NT2/D1 (cell line): ENCODE data around the gene COPZ1.

ENCODE experiments used
- SUZ12 ChIP-seq: IDR thresholded peaks from 2 replicates; pipeline ENCODE4 v1.6.1; 2011; ENCODE audit not compliant: insufficient read length, insufficient read depth; ENCODE audit errors: extremely low read depth
- YY1 ChIP-seq: IDR thresholded peaks from 2 replicates; pipeline ENCODE4 v1.6.1; 2011; ENCODE audit not compliant: insufficient read length, insufficient read depth
- ZNF274 ChIP-seq: IDR thresholded peaks from 2 replicates; pipeline ENCODE4 v1.6.1; 2011; ENCODE audit warnings: mild to moderate bottlenecking, low read depth, low read length

GRCh38 chr12:54282949-54283593 is 41.9 kb upstream of the COPZ1 start:
- TF ChIP-seq ZNF274: no peak
- TF ChIP-seq SUZ12: no peak
- no peak for TF ChIP-seq YY1
